ENCODE results near the gene AHRR. TPM values are rescaled to one million over a fixed set of nuclear protein-coding genes. Genes with fewer than 3 reads are reported as not detected.

The AHRR gene
- total RNA-seq, 1 donor = 22.5 TPM

DNA sequence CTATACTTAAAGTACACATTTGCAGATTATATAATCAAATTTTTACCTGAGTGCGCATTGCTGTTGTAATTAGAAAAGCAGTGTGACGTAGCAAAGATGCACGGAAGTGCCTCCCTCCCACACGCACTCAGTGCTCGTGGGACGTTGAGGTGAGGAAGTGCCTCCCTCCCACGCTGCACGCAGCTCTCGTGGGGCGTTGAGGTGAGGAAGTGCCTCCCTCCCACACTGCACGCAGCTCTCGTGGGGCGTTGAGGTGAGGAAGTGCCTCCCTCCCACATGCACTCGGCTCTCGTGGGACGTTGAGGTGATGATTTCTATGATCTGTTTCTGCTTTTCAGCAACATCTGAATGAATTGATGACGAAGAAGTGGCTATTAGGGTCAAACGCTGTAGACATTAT is 142.4 kb downstream of the AHRR start:
- H3K4me3 ChIP-seq (ENCODE audit: low read depth, low read length) = no peak overlapping the region
- no peak for DNase-seq (ENCODE audit: low read depth)
- TF ChIP-seq CTCF (IDR thresholded peaks at IDR 0.05; ENCODE audit: insufficient read depth, low read depth, low read length) = no peak

DNA sequence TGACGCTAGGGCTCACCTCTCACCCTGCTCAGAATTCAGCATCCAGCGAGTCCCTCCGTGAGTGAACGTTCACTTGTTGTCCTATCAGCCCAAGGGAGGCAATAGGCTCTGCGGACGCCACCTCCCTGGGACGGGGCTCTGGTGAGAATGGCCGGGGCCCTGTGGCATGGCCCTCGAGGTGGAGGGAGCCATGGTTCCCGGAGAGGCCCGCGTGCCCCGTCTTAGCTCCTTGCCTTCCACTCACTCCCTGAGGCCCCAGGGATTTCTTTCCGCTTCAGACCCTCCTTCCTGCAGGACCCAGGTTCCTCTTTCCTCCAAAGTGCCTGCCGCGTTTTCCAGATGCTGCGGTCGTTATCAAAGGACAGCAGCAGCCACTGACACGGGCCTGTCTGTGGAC is 142.9 kb downstream of the AHRR start:
- DNase-seq (ENCODE audit: low read depth) = no peak

GRCh38 chr5:464843-465590 is 143.5 kb downstream of the AHRR start:
- H3K4me3 ChIP-seq (ENCODE audit: low read depth, low read length) = no peak overlapping the region
- no peak for DNase-seq (ENCODE audit: low read depth)
- TF ChIP-seq CTCF (IDR thresholded peaks at IDR 0.05; ENCODE audit: insufficient read depth, low read depth, low read length) = no peak

More for the DNA sequence above, 142.9 kb downstream of the AHRR start:
- no peak overlapping the region for H3K4me3 ChIP-seq (ENCODE audit: low read depth, low read length)
- TF ChIP-seq CTCF (IDR thresholded peaks at IDR 0.05; ENCODE audit: insufficient read depth, low read depth, low read length) = no peak

DNA sequence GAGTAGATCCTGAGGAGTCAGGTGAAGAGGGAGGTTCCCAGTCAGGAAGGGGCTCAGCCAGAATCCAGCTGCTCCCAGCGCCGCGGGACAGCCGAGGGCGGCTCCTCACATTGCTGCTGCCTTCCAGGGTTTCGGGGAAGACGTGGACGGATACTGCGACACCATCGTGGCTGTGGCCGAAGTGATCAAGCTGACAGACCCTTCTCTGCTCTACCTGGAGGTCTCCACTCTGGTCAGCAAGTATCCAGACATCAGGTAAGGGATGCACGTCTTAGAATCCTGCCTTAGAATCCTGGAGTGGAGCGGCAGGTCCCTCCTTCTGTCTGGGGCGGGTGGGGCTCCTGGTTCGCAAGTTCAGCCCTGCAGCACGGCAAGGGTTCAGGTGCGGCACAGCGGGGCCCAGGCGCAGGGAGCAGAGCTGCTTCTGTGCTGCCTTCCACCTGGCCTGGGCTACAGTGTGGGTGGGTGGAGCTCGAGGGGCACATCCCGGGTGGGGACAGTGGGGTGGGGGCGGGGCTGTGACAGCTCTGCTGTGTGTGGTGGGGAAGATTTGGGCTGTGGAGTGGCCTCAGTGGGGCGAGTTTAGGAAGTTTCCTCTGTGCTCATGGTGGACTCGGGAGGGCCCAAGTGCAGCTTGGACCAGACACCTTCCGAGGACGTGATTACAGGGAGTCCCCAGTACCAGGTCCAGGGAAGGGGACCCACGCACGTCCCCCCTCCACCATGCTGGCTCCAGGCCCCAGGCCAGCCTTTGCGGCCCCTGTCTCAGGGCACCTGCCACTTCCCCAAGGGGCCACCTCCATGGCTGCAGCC is 144.3 kb downstream of the AHRR start:
- DNase-seq (ENCODE audit: low read depth) = no peak
- no peak for TF ChIP-seq CTCF (IDR thresholded peaks at IDR 0.05; ENCODE audit: insufficient read depth, low read depth, low read length)
- H3K4me3 ChIP-seq (ENCODE audit: low read depth, low read length) = no peak overlapping the region

DNA sequence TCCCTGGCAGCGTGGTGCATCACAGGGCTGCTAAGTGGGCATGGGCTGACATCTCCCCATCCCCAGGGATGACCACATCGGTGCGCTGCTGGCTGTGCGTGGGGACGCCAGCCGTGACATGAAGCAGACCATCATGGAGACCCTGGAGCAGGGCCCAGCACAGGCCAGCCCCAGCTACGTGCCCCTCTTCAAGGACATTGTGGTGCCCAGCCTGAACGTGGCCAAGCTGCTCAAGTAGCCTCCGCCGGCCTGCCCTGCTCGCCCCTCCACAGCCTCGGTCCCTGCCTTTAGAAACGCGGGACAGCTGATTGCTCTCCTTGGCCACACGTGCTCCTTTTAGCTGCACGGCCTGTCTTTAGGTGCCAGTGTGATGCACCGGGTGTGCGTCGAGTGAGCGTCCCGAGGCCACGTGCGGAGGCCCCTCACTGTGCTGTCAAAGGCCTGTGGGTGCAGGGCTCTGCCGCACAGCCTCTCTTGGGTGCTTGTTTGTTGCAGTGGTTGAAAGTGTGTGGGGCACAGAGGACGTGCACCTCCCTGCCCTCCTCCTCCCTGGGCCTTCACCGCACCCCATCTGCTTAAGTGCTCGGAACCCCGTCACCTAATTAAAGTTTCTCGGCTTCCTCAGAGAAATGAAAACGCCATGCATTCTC is 145.3 kb downstream of the AHRR start:
- DNase-seq (ENCODE audit: low read depth) = no peak
- no peak overlapping the region for H3K4me3 ChIP-seq (ENCODE audit: low read depth, low read length)
- no peak for TF ChIP-seq CTCF (IDR thresholded peaks at IDR 0.05; ENCODE audit: insufficient read depth, low read depth, low read length)

DNA sequence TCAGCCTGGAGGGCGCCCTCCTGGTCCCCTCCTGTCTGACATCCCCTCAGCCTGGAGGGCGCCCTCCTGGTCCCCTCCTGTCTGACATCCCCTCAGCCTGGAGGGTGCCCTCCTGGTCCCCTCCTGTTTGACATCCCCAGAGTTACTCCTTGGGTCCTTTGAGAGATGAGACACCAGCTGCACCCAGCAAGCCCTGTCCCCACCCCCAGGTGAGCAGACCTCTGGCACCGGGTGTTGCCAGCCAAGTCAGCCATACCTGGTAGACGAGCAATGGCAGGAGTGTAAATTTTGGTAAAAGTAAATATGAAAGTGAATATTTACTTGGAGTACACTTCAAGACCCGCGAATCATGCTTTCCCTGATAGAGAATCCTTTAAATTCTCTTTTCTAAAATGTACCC is 146.9 kb downstream of the AHRR start:
- TF ChIP-seq CTCF (IDR thresholded peaks at IDR 0.05; ENCODE audit: insufficient read depth, low read depth, low read length) = no peak
- no peak for DNase-seq (ENCODE audit: low read depth)
- no peak overlapping the region for H3K4me3 ChIP-seq (ENCODE audit: low read depth, low read length)

Data from fibroblast of villous mesenchyme (primary cell).